Measurements from ENCODE around the gene CABP2.

DNA sequence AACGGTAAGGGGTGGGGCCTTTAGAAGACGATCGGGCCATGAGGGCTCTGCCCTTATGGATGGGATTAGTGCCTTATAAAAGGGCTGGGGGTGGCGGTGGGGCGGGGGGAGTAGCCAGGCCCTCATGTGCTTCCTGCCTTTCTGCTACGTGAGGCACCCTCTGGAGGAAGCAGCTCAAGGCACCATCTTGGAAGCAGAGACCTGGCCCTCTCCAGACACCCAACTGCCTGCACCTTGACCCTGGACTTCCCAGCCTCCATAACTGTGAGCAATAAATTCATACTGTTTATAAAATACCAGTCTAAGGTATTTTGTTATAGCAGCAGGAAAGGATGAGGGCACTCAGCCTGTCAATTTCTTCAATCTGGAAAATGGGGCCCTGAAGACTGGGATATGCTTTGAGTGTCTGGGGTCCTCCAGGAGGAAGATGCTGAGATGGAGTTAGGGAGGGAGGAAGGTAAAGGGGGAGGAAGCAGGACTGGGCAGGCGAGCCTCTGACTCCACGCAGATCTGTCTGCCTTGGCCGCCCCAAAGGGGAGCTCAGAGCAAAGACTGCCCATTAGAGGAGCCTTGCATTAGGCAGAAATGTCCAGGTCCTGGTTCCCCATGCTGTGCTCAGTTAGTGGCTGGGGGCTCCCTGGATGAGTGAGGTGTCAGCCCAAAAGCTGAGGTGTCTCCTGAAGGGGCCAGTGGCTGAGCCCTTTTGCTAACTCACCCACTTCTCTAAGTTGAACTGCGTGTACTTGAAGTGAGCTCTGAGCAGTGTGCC lies 5.3 kb downstream of the CABP2 start:
- TF ChIP-seq SIN3A (IDR thresholded peaks at IDR 0.05; ENCODE audit: borderline replicate concordance, insufficient read depth, low read length) = no peak
- no peak for TF ChIP-seq TAF1 (IDR thresholded peaks at IDR 0.05; ENCODE audit: borderline replicate concordance, insufficient read depth, low read length)
- TF ChIP-seq, protein P1, sequence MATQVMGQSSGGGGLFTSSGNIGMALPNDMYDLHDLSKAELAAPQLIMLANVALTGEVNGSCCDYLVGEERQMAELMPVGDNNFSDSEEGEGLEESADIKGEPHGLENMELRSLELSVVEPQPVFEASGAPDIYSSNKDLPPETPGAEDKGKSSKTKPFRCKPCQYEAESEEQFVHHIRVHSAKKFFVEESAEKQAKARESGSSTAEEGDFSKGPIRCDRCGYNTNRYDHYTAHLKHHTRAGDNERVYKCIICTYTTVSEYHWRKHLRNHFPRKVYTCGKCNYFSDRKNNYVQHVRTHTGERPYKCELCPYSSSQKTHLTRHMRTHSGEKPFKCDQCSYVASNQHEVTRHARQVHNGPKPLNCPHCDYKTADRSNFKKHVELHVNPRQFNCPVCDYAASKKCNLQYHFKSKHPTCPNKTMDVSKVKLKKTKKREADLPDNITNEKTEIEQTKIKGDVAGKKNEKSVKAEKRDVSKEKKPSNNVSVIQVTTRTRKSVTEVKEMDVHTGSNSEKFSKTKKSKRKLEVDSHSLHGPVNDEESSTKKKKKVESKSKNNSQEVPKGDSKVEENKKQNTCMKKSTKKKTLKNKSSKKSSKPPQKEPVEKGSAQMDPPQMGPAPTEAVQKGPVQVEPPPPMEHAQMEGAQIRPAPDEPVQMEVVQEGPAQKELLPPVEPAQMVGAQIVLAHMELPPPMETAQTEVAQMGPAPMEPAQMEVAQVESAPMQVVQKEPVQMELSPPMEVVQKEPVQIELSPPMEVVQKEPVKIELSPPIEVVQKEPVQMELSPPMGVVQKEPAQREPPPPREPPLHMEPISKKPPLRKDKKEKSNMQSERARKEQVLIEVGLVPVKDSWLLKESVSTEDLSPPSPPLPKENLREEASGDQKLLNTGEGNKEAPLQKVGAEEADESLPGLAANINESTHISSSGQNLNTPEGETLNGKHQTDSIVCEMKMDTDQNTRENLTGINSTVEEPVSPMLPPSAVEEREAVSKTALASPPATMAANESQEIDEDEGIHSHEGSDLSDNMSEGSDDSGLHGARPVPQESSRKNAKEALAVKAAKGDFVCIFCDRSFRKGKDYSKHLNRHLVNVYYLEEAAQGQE (IDR thresholded peaks at IDR 0.05; ENCODE audit: insufficient read depth in 1 of 2, low read depth in 2 of 2, low read length in 2 of 2) = no peak

All from PFSK-1 (cell line).